ENCODE measurements around the gene SRSF7.

GRCh38 chr2:38712871-38713270, 38.3 kb downstream of the SRSF7 start:
- TF ChIP-seq, protein P1, sequence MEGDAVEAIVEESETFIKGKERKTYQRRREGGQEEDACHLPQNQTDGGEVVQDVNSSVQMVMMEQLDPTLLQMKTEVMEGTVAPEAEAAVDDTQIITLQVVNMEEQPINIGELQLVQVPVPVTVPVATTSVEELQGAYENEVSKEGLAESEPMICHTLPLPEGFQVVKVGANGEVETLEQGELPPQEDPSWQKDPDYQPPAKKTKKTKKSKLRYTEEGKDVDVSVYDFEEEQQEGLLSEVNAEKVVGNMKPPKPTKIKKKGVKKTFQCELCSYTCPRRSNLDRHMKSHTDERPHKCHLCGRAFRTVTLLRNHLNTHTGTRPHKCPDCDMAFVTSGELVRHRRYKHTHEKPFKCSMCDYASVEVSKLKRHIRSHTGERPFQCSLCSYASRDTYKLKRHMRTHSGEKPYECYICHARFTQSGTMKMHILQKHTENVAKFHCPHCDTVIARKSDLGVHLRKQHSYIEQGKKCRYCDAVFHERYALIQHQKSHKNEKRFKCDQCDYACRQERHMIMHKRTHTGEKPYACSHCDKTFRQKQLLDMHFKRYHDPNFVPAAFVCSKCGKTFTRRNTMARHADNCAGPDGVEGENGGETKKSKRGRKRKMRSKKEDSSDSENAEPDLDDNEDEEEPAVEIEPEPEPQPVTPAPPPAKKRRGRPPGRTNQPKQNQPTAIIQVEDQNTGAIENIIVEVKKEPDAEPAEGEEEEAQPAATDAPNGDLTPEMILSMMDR (IDR thresholded peaks at IDR 0.05): no peak
- TF ChIP-seq POLR2A (IDR thresholded peaks at IDR 0.05): no peak

Measured in uterus (tissue), 2 donors.